SW480 (cell line): ENCODE data around the gene PPP2R2D.

Experiments used
- DNase-seq: peaks from one replicate; pipeline ENCODE4 v3.0.0-alpha.2; 2016; ENCODE audit warnings: low spot score

PPP2R2D gene

GRCh38 chr10:131929122-131929845, 28.5 kb downstream of the PPP2R2D start:
- DNase-seq: no peak

GRCh38 chr10:131930150-131930549, 29.3 kb downstream of the PPP2R2D start:
- no peak for DNase-seq

- DNase-seq: no peak
These were observed 29.9 kb downstream of the PPP2R2D start for GRCh38 chr10:131930586-131931330.

- no peak for DNase-seq
These were observed 31.2 kb downstream of the PPP2R2D start for GRCh38 chr10:131931981-131932380.

- DNase-seq: no peak
These were observed 32.3 kb downstream of the PPP2R2D start for GRCh38 chr10:131933016-131933695.

- no peak for DNase-seq
These were observed 32.9 kb downstream of the PPP2R2D start for GRCh38 chr10:131933696-131934086.

- no peak for DNase-seq
These were observed 34.0 kb downstream of the PPP2R2D start for GRCh38 chr10:131934769-131935168.

- no peak for DNase-seq
These were observed 34.5 kb downstream of the PPP2R2D start for GRCh38 chr10:131935260-131935659.

GRCh38 chr10:131936294-131936693, 35.5 kb downstream of the PPP2R2D start:
- DNase-seq: no peak

GRCh38 chr10:131936736-131937135, 35.9 kb downstream of the PPP2R2D start:
- DNase-seq: no peak

- DNase-seq: no peak
These were observed 37.0 kb downstream of the PPP2R2D start for GRCh38 chr10:131937836-131938235.

GRCh38 chr10:131938681-131939080, 37.9 kb downstream of the PPP2R2D start:
- DNase-seq: no peak

GRCh38 chr10:131942455-131942854, 41.6 kb downstream of the PPP2R2D start:
- DNase-seq: no peak

- DNase-seq: no peak
These were observed 42.4 kb downstream of the PPP2R2D start for GRCh38 chr10:131943021-131943814.

- DNase-seq: no peak
These were observed 43.6 kb downstream of the PPP2R2D start for GRCh38 chr10:131944412-131944811.

GRCh38 chr10:131944976-131945695, 44.3 kb downstream of the PPP2R2D start:
- DNase-seq: no peak

GRCh38 chr10:131946321-131946751, 45.5 kb downstream of the PPP2R2D start:
- no peak for DNase-seq

GRCh38 chr10:131946880-131947279, 46.1 kb downstream of the PPP2R2D start:
- no peak for DNase-seq

- DNase-seq: peak; percentile 70
These were observed 47.0 kb downstream of the PPP2R2D start for GRCh38 chr10:131947631-131948347.

GRCh38 chr10:131948501-131948900, 47.7 kb downstream of the PPP2R2D start:
- DNase-seq: no peak
